ENCODE results near the gene IRAK2.

GRCh38 chr3:10215578-10216368 lies 51.1 kb downstream of the IRAK2 start:
- TF ChIP-seq CTCF (IDR thresholded peaks at IDR 0.05 in 8 of 11, conservative IDR thresholded peaks at IDR 0.05 in 3 of 11) = no peak
- TF ChIP-seq POLR2A (IDR thresholded peaks at IDR 0.05) = no peak
